H1 (cell line): ENCODE data around the gene MIPOL1. TPM values are rescaled to one million over a fixed set of nuclear protein-coding genes. Genes with fewer than 3 reads are reported as not detected.

Experiments used
- CREB1 ChIP-seq: IDR thresholded peaks from 2 replicates; pipeline ENCODE4 v1.6.1; 2012; ENCODE audit warnings: inconsistent platforms
- NANOG ChIP-seq: IDR thresholded peaks from 2 replicates; pipeline ENCODE4 v1.6.1; 2011; ENCODE audit warnings: low read length, low read depth, mild to moderate bottlenecking, inconsistent platforms; ENCODE audit not compliant: insufficient read depth, poor library complexity, severe bottlenecking
- TCF12 ChIP-seq: IDR thresholded peaks from 2 replicates; pipeline ENCODE4 v1.6.1; 2011; ENCODE audit warnings: low read depth, mild to moderate bottlenecking, low read length
- polyA plus RNA-seq, 7 experiments: library from polyadenylated mRNA; depleted of rRNA in 3 of 7; stranded (reverse) in 5 of 7; unstranded in 2 of 7; fragments of >200 nt in 5 of 7; fragments of 200-250 nt in 2 of 7; gene quantifications; 1 replicate in 5 of 7; 2 replicates in 1 of 7; 4 replicates in 1 of 7; pipeline versions ENCODE4 v1.2.1 to v1.2.3, GENCODE V29; 2011 to 2013; ENCODE audit warnings: missing spikeins in 2 of 7, mixed read lengths in 2 of 7
- total RNA-seq: library from RNA; stranded (reverse); fragmentation: NEBNext Ultra II Directional; extraction: Animal tissue kit (Norgen Biotek cat#: 25700); gene quantifications from 2 replicates; pipeline ENCODE4 v1.2.1, GENCODE V29; 2021

The MIPOL1 gene
- total and polyA plus RNA-seq, 2 of the 8 experiments (the other 6 are each of a cell fraction or from before 2014, with no cell fraction given): 2.8 to 23.9 TPM

DNA sequence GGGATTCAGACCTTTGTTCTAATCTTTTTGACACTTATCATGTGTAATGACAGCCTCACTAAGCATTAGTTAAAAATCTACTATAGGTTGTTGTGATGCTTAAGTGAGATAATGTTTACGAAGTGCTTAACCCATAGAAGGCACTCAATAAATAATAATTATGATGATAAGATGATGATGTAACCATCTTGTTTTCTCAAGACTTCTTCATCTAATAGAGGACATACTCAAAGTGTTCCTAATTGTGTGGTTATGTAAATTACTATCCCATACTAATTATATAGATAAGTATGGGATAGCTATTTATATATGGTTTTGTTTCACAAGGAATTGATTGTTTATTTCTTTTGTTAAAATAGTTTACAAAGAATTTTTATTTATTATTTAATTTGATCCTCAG is 76.9 kb downstream of the MIPOL1 start (continued):
- TF ChIP-seq CREB1 (no peak), NANOG (no peak), TCF12 (no peak)
- TF ChIP-seq, all 59 proteins: peak for 0
